NCI-H226 (cell line): Measurements from ENCODE around the gene WDR4.
"Not testable (repeated sequence)": the region's sequence is repeated elsewhere in the genome, so short reads cannot be mapped to it uniquely, and the experiment has no call there.

Experiments used
- DNase-seq: peaks from one replicate; pipeline ENCODE4 v3.0.0-alpha.2; 2015

WDR4 gene

DNA sequence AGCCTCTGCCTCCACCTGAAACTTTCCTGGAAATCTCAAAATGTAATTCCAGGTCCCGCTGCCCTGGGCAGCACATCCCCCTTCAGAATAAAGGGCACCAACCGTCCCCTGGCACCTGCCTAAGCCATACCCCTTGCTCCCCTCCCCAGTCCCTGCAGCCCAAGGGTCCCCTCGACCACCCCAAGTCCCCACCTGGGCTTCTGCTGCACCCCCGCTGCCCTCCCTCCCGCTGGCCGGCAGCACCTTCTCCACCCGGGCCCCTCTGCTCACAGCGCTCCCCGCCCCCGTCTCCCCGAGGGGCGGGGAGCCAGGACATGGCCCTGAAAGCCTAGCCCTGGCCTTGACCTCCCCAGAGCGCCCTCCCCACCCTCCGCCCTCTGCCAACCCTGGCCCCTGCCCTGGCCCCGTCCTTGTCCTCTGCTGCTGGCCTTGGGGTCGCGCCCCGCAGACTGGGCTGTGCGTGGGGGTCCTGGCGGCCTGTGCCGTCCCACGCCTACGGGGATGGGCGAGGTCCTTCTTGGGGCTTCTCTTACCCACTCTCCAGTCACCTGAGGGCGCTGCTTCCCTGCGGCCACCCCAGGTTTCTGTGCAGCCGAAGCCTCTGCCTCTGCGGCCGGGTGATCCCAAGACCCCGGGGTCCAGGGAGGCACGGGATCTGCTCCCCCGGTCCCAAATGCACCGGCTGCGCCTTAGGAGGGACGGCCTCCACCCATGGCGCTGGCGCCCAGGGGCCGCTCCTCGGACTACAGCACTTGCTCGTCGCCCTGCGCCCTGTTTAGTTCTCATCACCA is 41.7 kb downstream of the WDR4 start:
- DNase-seq: no peak

DNA sequence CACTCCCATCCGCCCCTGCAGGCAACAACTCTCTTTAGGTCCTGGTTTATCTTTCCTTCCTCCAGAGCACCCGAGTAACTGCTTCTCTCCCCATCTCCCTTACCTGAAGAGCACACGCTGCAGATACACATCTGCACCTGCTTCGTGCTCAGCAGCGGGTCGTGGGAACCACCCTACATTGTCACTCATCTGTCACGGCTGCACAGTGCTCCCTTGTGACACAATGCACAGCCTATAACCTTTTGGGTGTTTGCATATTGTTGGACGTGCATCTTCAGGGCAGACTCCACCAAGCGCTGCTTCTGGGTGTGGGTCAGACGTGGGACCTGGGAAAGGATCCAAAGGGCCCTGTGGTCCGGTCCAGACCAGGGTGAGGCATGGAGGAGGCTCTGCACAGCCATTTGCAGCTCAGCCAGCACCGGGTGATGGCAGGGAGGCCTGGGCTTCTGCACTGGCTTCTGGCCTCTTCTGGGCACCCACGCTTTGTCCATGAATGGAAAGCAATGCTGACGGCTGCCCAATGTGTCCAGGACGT is 42.5 kb downstream of the WDR4 start:
- DNase-seq: no peak

DNA sequence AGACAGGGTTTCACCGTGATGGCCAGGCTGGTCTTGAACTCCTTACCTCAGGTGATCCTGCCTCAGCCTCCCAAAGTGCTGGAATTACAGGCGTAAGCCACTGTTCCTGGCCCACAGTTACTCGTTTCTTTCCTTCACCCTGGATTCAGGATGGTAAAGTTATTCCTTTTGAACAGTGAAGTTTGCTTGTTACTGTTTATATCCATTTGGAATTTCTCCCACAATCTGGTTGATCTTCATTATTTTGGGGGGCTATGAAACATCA is 43.0 kb downstream of the WDR4 start:
- no peak for DNase-seq

DNA sequence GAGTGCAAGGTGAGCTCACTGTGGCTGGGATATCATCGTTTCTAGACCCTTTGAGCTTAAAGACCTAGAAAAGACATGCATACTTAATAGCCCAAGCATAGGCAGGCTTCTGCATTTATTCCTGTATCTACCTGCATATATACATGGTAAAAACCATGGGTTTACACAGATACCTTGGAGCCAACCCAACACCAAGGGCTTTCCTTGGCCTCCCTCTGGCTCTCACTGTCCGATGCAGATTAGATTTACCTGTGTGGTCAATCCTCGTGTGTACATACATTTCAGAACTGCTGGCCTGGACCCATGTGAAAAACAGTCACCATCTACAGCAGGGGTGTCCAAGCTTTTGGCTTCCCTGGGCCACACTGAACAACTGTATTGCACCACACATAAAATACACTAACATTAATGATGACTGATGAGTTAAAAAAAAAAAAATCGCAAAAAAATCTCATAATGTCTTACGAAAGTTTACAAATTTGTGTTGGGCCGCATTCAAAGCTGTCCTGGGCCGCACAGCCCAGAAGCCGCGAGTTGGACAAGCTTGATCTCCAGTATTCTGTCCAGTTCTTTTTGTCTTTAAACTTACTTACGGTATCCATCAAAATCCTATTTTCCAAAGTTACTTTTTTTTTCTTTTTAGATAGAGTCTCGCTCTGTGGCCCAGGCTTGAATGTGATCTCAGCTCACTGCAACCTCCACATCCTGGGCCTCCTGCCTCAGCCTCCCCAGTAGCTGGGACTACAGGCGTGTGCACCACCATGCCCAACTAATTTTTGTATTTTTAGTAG is 43.5 kb downstream of the WDR4 start:
- no peak for DNase-seq

DNA sequence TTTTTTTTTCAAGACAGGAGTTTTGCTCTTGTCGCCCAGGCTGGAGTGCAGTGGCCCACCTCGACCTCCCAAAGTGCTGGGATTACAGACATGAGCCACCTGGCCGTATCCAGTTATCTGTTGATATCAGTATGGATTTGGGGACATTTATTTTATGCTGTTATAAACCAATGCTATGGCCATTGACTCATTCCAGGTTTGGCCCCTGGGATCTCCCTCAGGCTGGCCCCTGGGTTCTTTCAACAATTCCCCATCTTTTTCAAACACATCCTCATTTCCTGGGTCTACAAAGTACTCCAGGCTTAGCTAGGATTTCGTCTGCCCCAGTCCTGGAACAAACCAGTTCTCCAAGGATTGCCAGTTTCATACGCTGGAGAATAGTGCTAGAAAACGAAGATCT is 44.1 kb downstream of the WDR4 start:
- DNase-seq: no peak

DNA sequence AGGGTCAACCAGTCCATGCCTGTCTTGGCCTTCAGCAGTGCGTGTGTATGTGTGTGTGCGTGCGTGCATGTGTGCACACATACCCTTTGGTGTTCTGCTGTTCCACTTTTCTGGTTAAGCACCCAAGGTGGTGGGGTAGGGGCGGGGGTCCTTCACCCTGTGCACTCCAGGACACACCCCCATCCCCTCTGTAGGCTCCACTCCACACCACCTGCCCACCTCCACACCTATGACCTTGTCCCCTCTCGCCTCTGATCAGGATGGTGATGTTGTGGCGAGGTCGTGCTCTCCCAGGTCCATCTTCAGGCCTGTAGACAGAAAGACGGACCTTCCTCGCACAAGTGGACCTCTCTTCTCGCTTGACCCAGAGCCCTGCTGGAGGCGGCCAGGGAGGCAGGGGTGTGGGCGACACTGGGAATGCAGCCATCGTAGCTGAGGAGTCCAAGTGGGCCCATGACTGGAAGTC is 44.6 kb downstream of the WDR4 start:
- DNase-seq: no peak

DNA sequence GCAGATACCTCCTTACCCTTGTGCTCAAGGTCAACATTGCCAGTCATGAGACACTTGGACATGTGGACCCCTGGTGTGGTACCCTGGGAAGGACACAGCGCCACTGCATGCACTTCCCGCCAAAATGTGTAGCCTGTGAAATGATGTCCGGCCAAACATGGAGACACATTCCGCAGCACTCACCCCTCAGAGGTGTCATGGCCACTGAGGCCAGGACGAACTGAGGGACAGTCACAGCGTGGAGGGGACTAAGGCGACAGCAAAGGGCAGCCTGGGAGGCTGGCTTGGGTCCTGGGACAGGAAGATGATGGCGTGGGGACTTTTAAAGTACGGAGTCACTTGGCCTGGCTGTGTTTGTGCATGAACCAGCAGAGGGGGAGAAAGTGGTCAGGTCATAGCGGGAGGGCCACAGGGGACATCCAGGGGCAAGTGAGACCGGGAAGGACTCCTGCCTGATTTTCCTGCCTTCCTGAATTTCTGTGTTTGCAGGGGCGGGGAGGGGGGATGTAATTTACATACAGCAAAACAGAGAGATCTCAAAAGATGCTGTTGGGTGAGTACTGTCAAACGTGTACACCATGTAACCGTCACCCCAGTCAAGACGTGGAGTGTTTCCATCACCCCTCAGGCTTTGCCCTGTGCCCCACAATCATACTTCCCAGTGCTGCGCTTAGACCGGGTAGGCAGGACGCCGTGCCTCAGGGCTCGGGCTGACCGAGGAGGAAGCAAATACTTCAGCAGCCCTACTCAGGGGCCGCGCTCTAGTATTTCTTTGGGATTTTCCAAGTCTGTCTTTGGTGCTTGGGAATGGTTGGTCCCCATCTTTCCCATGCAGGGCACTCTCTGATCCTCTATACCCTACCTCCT is 45.2 kb downstream of the WDR4 start:
- no peak for DNase-seq

DNA sequence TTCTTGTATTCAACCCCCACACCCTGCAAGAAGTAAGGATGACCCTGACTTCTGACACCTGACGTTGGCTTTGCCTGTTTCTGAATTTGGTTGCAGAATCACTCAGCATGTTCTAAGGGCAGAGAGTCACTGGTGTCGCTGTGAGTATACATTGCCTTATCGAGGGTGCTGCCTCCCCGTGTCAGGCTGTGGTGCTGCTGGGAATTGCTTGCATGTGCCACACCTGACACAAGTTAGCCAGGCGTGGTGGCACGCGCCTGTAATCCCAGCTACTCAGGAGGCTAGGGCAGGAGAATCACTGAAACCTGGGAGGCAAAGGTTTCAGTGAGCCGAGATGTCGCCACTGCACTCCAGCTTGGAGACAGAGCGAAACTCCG is 45.9 kb downstream of the WDR4 start:
- DNase-seq: no peak

DNA sequence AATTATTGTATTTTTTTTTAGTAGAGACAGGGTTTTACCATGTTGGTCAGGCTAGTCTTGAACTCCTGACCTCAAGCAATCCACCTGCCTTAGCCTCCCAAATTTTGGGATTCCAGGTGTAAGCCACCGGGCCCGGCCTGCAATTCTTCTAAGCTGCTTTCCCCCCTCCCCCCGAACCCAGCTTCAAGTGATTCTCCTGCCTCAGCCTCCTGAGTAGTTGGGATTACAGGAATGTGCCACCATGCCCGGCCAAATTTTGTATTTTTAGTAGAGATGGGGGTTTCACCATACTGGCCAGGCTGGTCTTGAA is 47.1 kb downstream of the WDR4 start:
- not testable (repeated sequence) for DNase-seq

DNA sequence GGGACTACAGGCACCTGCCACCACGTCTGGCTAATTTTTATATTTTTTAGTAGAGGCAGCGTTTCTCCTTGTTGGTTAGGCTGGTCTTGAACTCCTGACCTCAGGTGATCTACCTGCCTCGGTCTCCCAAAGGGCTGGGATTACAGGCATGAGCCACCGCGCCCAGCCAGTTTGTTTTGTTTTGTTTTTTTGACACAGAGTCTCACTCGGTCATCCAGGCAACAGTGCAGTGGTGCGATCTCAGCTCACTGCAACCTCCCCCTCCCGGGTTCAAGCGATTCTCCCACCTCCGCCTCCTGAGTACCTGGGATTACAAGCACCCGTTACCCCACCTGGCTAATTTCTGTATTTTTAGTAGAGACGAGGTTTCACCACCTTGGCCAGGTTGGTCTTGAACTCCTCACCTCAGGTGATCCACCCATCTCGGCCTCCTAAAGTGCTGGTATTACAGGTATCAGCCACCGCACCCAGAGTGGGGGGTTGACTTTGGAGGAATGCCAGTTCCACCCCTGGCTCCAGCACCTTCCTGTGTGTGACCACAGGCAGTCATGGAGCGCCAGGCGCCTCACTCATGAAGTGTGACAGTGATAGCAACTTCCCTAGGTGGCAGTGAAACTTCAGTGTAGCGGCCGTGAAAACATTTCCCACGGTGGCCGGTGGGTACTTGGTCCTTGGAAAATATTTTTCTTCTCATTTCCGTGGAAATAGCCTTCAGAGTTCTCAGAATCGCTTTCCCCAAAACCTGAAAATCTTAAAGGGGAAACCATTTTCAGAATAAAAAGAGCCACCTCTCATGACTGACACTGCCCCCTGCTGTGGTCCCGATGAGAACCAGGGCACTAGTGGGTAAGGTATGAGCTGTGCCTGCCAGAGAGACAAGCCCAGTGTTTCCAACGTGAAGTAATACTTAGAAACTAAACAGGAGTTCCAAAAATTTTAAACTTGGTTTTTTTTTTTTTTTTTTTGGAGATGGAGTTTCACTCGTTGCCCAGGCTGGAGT is 48.6 kb downstream of the WDR4 start:
- DNase-seq: no peak

DNA sequence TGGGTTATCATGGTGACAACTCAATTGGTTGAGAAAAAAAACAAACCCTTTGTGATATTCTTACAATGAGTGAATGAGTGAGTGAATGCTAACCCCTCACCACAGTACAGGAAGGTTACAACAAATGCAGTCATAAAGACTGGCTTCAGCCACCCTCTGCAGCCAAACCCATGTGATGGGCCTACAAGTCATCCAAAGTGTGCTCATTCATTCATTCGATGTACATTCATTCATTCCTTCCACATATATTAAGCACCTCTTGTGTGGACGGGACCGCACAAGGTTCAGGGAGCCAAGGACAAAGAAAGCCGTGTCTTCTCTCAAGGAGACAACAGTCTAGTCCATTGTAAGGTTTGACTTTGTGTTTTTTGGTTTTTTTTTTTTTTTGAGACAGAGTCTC is 49.4 kb downstream of the WDR4 start:
- DNase-seq: no peak

DNA sequence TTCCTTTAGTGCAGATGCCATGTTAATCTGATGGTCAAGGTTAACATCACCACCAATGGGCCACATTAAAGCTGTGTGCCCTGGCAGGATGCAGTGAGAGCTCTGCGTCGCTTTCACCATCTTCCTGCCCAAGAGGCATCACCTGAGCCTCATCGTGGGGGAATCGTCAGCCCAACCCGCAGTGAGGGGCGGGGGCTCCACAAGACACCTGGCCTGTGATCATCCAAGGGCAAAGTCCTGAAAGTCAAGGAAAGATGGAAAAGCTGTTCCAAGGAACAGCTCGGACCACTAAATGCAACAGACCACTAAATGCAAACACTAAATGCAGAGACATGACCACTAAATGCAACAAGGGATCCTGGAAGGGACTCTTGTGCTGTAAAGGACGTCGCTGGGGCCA is 49.9 kb downstream of the WDR4 start:
- no peak for DNase-seq

DNA sequence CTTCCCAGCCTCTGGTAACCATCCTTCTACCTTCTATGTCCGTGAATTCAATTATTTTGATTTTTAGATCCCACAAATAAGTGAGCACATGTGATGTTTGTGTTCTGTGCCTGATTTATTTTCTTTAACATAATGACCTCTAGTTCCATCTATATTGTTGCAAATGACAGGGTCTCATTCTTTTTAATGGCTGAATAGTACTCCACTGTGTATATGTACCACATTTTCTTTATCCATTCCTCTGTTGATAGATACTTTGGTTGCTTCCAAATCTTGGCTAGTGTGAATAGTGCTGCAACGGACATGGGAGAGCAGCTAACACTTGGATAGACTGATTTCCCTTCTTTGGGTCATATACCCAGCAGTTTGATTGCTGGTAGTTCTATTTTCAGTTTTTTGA is 51.8 kb downstream of the WDR4 start:
- no peak for DNase-seq

DNA sequence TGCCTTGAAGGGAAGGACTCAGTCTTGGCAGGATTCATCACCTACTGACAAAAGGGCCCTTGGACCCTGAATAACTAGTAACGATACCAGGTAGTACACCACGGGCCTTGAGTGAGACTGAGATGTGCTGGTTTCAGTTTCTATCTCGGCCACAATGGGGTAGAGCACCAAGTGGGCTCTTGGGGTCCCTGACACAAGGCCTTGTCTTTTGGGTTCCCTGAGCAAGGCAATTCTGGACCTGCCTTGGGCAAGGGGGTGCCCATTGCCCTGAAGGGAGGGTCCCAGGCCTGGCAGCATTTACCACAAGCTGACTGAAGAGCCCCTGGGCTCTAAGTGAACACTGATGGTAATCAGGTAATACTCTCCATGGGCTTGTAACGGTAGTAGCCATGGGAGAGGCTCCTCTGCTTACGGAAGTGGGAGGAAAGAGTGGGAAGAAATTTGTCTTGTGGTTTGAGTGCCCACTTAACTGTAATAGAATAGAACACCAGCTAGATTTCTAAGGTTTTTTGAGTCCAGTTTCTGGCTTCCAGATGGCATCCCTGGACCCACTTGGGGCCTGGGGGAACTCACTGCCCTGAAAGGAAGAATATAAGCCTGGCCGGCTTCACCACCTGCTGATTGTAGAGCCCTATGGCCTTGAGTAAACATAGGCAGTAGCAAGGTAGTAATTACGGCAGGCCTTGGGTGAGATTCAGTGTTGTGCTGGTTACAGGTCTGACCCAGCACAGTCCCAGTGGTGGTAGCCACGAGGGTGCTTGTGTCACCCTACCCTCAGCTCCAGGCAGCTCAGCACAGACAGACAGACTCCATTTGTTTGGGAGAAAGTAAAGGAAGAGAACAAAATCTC is 58.5 kb downstream of the WDR4 start:
- no peak for DNase-seq

DNA sequence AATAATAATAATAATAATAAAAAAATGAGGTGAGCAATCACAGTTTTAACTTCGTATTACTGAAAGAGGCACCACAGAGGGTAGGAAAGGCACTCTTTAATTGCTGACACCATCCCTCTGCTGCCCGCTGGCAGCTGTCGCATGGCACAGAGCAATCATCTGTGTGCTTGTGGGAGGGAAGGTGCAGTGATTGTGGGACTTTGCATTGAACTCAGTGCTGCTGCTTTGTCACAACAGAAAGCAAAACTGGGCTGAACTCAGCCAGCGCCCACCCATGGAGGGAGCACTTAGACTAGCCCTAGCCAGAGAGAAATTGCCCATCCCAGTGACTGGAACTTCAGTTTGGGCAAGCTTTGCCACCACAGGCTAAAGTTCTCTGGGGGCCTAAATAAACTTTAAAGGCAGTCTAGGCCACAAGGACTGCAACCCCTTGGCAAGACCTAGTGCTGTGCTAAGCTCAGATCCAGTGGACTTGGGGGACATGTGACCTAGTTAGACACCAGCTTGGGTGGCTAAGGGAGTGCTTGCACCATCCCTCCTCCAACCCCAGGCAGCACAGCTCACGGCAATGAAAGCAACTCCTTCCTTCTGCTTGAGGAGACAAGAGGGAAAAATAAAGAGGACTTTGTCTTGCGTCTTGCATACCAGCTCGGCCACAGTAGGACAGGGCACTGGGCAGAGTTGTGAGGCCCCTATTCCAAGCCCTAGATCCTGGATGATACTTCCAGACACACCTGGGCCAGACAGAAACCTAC is 59.3 kb downstream of the WDR4 start:
- DNase-seq: no peak

DNA sequence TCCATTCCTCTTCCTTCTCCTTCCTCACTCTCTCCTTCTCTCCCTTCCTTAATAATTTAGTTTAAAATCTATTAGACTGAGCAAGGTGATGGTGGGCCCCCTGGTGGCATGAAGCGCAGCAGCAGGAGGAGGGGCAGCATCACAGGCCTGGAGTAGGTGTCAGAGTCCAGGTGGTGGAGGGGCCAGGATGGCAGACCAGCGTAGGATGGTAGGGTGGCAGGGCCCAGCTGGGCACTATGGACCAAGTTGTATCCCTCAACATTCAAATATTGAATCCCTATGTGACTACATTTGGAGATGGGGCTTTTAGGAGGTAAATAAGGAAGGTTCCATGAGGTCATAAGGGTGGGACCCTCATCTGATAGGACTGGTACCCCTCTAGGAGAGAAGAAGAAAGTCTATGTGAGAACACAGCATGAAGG is 61.0 kb downstream of the WDR4 start:
- peak; percentile 9 for DNase-seq

DNA sequence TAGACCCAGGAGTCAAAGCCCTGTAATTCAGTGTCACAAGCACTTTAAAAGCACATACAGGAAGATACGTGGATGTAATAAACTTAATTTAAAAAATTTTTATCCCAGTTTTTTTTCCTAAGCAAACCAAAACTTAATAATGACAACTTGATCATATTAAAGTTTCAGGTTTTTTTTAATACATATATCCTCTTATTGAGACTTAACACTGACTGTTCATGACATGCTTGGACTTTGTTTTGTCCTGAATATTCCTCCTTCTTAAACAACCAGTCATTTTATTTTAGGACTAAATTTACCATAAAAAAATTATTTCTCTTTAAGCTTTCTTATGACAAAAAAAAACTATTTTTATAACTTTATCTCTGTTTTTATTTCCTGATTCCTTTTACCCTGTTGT is 64.1 kb downstream of the WDR4 start:
- peak; percentile 24 for DNase-seq

DNA sequence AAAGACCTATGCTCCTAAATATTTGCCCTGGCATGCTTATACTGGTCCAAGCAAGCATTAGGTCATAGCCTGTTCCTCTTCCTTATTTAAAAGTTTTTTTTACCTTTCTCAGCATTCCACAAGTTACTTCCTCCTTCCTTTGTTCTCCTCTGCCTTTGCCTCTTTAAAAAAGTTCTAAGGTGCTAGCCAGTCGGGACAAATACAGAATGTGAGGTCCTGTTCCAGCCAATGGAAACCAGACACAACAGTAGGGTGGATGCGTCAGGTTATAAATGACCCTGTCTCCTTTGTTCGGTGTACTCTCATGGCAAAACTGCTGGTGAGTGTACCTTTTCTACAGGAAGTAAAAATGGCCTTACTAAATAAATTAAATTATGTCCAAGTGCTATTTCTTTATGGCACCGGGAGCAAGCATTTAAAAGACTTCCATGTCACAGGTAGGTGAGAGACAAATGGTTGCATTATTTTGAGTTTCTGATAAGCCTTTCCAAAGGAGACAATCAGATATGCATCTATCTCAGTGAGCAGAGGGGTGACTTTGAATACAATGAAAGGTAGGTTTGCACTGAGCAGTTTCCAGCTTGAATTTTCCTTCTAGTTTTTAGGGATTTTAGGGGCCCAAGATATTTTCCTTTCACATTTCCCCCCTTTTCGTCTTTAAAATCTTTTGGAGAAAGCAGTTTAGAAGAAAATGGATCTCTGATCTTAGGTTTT is 66.7 kb downstream of the WDR4 start:
- DNase-seq: not testable (repeated sequence)

DNA sequence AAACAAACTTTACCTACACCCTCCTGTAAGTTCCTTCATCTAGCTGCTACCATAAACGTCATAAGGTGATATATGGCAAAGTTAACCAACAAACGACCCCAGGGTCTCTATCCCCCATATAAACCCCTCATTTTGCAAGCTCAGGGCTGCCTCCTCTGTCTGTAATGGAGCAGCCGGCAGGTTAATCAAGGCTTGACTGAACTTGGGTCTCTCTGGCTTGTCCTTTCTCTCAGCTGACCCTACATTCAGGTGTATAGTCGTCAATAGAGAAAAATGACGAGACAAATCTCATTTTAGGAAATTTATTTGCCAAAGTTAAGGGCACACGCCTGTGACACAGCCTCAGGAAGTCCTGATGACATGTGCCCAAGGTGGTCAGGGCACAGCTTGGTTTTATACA is 67.4 kb downstream of the WDR4 start:
- no peak for DNase-seq
